ENCODE data around the gene JMJD1C.

JMJD1C gene

GRCh38 chr10:63119041-63119440 is 346.7 kb downstream of the JMJD1C start:
- Histone ChIP-seq H3K27me3 (replicated peaks; ENCODE audit: control insufficient read depth, insufficient read depth, low read length) (no peaks in the 10 kb centered on the region), H3K4me3 (replicated peaks; ENCODE audit: low read depth, low read length) (no peak overlapping the region), H3K36me3 (ENCODE audit: control insufficient read depth, insufficient read depth, low read length) (no peaks in the 10 kb centered on the region)
- no peak for DNase-seq (ENCODE audit: extremely low read depth, insufficient read length)
- TF ChIP-seq CTCF (IDR thresholded peaks at IDR 0.05; ENCODE audit: insufficient read depth, low read length, poor library complexity, severe bottlenecking), result no peak
